ENCODE data around the gene P2RX2.

Gene P2RX2

GRCh38 chr12:132603240-132604150, 15.1 kb upstream of the P2RX2 start:
- DNase-seq (ENCODE audit: low read depth): no peak

GRCh38 chr12:132604151-132604618, 14.4 kb upstream of the P2RX2 start:
- DNase-seq (ENCODE audit: low read depth): no peak

GRCh38 chr12:132604668-132605441, 13.7 kb upstream of the P2RX2 start:
- no peak for DNase-seq (ENCODE audit: low read depth)

- no peak for DNase-seq (ENCODE audit: low read depth)
Measured at GRCh38 chr12:132605892-132606291, 12.7 kb upstream of the P2RX2 start.

- DNase-seq (ENCODE audit: low read depth): no peak
Measured at GRCh38 chr12:132606466-132606865, 12.1 kb upstream of the P2RX2 start.

GRCh38 chr12:132606927-132607326, 11.6 kb upstream of the P2RX2 start:
- DNase-seq (ENCODE audit: low read depth): no peak

- no peak for DNase-seq (ENCODE audit: low read depth)
Measured at GRCh38 chr12:132608231-132609171, 10.1 kb upstream of the P2RX2 start.

- peak; percentile 56 for DNase-seq (ENCODE audit: low read depth)
Measured at GRCh38 chr12:132610051-132610759, 8.4 kb upstream of the P2RX2 start, which contains the start of gene LRCOL1. Gene LRCOL1 (minus strand): TSS chr12:132610582. CDS start chr12:132606251, 4,331 bp downstream.

GRCh38 chr12:132610866-132611602, 7.5 kb upstream of the P2RX2 start:
- DNase-seq (ENCODE audit: low read depth): no peak

GRCh38 chr12:132611620-132612019, 7.0 kb upstream of the P2RX2 start:
- no peak for DNase-seq (ENCODE audit: low read depth)

GRCh38 chr12:132614029-132614428, 4.5 kb upstream of the P2RX2 start:
- no peak for DNase-seq (ENCODE audit: low read depth)

- DNase-seq (ENCODE audit: low read depth): peak; percentile 70
Measured at GRCh38 chr12:132614861-132615578, 3.6 kb upstream of the P2RX2 start.

- DNase-seq (ENCODE audit: low read depth): no peak
Measured at GRCh38 chr12:132615579-132616038, 3.0 kb upstream of the P2RX2 start.

GRCh38 chr12:132617135-132617701, 1.4 kb upstream of the P2RX2 start:
- no peak for DNase-seq (ENCODE audit: low read depth)

GRCh38 chr12:132617822-132618682, 524 bp upstream of the P2RX2 start:
- DNase-seq (ENCODE audit: low read depth): no peak

- no peak for DNase-seq (ENCODE audit: low read depth)
Measured at GRCh38 chr12:132619071-132619385, 452 bp downstream of the P2RX2 start.

- no peak for DNase-seq (ENCODE audit: low read depth)
Measured at GRCh38 chr12:132619386-132620112, 973 bp downstream of the P2RX2 start.
